ENCODE results near the gene CAMSAP1.

The CAMSAP1 gene

DNA sequence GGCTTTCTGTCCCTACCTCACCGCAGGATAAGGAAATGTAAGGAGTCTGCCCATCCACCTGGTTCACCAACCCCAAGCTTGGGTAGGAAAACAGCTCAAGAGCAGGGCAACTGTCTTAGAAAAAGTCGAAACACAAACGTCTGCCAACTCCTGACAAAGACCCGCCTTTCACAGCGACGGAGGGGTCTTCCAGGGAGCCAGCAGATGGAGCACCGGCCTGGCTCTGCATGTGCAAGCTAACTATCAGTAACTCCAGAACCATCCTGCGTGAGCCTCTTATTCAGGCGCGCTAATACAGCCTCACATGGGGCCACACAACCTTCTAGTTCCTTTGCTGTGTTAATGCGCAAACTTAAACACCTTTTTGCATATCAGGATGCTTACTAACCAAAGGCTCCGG lies 26.9 kb downstream of the CAMSAP1 start:
- Histone ChIP-seq H3K27ac (ENCODE audit: low read depth, low read length, poor library complexity, severe bottlenecking) (no peak overlapping the region), H3K9ac (ENCODE audit: low read length) (no peak overlapping the region), H3K79me2 (ENCODE audit: insufficient read depth, low read length) (no peaks in the 10 kb centered on the region), H3K4me2 (ENCODE audit: low read length) (no peak overlapping the region), H4K20me1 (ENCODE audit: insufficient read depth, low read length) (0 out of 2 replicates have a peak, but pooled peaks cover 2% of the 10 kb centered on the region), H3K4me1 (ENCODE audit: insufficient read depth, low read length, severe bottlenecking) (no peaks in the 10 kb centered on the region), H3K36me3 (ENCODE audit: insufficient read depth, low read length) (peaks cover 11% of the 10 kb centered on the region; the same call in 1 of the 2 replicates), H3K9me3 (ENCODE audit: low read length) (no peaks in the 10 kb centered on the region), H2AFZ (ENCODE audit: low read length) (no peak overlapping the region), H3K27me3 (ENCODE audit: insufficient read depth, low read length) (no peaks in the 10 kb centered on the region), H3K9me2 (ENCODE audit: low read depth, low read length) (no peaks in the 10 kb centered on the region), H3K4me3 (ENCODE audit: low read depth, low read length, poor library complexity, severe bottlenecking) (no peak overlapping the region), H3F3A (ENCODE audit: insufficient read depth, low read length) (no peaks in the 10 kb centered on the region)
- no peak for TF ChIP-seq EZH2 (IDR thresholded peaks at IDR 0.05; ENCODE audit: borderline replicate concordance, low read length)
- TF ChIP-seq, protein P1, sequence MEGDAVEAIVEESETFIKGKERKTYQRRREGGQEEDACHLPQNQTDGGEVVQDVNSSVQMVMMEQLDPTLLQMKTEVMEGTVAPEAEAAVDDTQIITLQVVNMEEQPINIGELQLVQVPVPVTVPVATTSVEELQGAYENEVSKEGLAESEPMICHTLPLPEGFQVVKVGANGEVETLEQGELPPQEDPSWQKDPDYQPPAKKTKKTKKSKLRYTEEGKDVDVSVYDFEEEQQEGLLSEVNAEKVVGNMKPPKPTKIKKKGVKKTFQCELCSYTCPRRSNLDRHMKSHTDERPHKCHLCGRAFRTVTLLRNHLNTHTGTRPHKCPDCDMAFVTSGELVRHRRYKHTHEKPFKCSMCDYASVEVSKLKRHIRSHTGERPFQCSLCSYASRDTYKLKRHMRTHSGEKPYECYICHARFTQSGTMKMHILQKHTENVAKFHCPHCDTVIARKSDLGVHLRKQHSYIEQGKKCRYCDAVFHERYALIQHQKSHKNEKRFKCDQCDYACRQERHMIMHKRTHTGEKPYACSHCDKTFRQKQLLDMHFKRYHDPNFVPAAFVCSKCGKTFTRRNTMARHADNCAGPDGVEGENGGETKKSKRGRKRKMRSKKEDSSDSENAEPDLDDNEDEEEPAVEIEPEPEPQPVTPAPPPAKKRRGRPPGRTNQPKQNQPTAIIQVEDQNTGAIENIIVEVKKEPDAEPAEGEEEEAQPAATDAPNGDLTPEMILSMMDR (IDR thresholded peaks at IDR 0.05; ENCODE audit: low read length): no peak

DNA sequence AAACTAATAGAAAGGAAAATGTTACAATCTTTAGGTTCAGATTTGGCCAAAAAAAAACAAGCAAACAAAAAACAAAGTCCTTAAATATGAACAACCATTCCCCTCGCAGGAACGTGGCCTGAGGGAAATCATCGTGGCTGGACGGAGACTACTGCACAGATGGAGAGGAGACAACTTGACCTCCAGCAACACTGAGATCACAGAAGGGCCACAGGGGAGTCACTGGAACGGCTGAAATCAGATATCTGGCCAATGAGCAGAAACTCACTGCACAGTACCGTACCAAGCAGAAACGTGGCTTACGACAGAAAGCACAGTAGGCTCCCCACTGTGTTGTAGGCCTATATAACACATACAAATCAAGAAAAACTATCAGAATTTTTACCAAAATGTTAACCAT lies 27.7 kb downstream of the CAMSAP1 start:
- Histone ChIP-seq H3K4me2 (ENCODE audit: low read length) (no peak overlapping the region), H3K9ac (ENCODE audit: low read length) (no peak overlapping the region), H3F3A (ENCODE audit: insufficient read depth, low read length) (no peaks in the 10 kb centered on the region), H3K9me3 (ENCODE audit: low read length) (no peaks in the 10 kb centered on the region), H3K27ac (ENCODE audit: low read depth, low read length, poor library complexity, severe bottlenecking) (no peak overlapping the region), H4K20me1 (ENCODE audit: insufficient read depth, low read length) (no peaks in the 10 kb centered on the region), H3K36me3 (ENCODE audit: insufficient read depth, low read length) (peaks cover 11% of the 10 kb centered on the region; the same call in 1 of the 2 replicates), H3K79me2 (ENCODE audit: insufficient read depth, low read length) (no peaks in the 10 kb centered on the region), H2AFZ (ENCODE audit: low read length) (no peak overlapping the region), H3K4me3 (ENCODE audit: low read depth, low read length, poor library complexity, severe bottlenecking) (no peak overlapping the region), H3K4me1 (ENCODE audit: insufficient read depth, low read length, severe bottlenecking) (no peaks in the 10 kb centered on the region), H3K9me2 (ENCODE audit: low read depth, low read length) (no peaks in the 10 kb centered on the region), H3K27me3 (ENCODE audit: insufficient read depth, low read length) (no peaks in the 10 kb centered on the region)
- TF ChIP-seq, protein P1 (IDR thresholded peaks at IDR 0.05; ENCODE audit: low read length): no peak
- no peak for TF ChIP-seq EZH2 (IDR thresholded peaks at IDR 0.05; ENCODE audit: borderline replicate concordance, low read length)

DNA sequence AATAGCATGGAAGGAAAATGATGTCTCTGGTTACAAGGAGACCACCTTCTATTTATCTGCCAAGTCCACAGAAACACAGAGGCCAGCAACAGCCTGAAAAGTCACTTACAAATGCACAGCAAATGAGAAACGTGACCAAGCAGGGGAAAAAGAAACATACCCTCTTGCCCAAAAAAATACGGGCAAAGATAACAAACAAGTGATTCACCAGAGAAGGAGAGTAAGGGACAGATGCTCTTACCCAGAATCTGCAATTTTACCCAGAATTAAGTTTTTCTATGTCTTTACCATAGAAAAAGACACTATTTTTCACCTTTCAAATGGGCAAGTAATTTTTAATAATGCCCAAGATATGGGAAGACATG lies 28.1 kb downstream of the CAMSAP1 start:
- no peaks in the 10 kb centered on the region for H4K20me1 ChIP-seq (ENCODE audit: insufficient read depth, low read length)
- no peaks in the 10 kb centered on the region for H3F3A ChIP-seq (ENCODE audit: insufficient read depth, low read length)
- no peak overlapping the region for H3K4me3 ChIP-seq (ENCODE audit: low read depth, low read length, poor library complexity, severe bottlenecking)
- H3K27ac ChIP-seq (ENCODE audit: low read depth, low read length, poor library complexity, severe bottlenecking): no peak overlapping the region
- H3K4me1 ChIP-seq (ENCODE audit: insufficient read depth, low read length, severe bottlenecking): no peaks in the 10 kb centered on the region
- no peaks in the 10 kb centered on the region for H3K27me3 ChIP-seq (ENCODE audit: insufficient read depth, low read length)
- no peaks in the 10 kb centered on the region for H3K79me2 ChIP-seq (ENCODE audit: insufficient read depth, low read length)
- no peak overlapping the region for H3K9ac ChIP-seq (ENCODE audit: low read length)
- no peak for TF ChIP-seq EZH2 (IDR thresholded peaks at IDR 0.05; ENCODE audit: borderline replicate concordance, low read length)
- TF ChIP-seq, protein P1 (IDR thresholded peaks at IDR 0.05; ENCODE audit: low read length): no peak
- no peak overlapping the region for H3K4me2 ChIP-seq (ENCODE audit: low read length)
- no peaks in the 10 kb centered on the region for H3K9me2 ChIP-seq (ENCODE audit: low read depth, low read length)
- no peak overlapping the region for H2AFZ ChIP-seq (ENCODE audit: low read length)
- H3K9me3 ChIP-seq (ENCODE audit: low read length): no peaks in the 10 kb centered on the region
- peaks cover 11% of the 10 kb centered on the region; the same call in 1 of the 2 replicates for H3K36me3 ChIP-seq (ENCODE audit: insufficient read depth, low read length)
